HG03460 (cell line): ENCODE measurements around the gene PLEKHA1.

Experiments used
- ATAC-seq: cut with Tn5 transposase; IDR thresholded peaks from one replicate; pipeline ENCODE4 v1.9.1; 2021; ENCODE audit not compliant: unreplicated experiment

PLEKHA1 gene

DNA sequence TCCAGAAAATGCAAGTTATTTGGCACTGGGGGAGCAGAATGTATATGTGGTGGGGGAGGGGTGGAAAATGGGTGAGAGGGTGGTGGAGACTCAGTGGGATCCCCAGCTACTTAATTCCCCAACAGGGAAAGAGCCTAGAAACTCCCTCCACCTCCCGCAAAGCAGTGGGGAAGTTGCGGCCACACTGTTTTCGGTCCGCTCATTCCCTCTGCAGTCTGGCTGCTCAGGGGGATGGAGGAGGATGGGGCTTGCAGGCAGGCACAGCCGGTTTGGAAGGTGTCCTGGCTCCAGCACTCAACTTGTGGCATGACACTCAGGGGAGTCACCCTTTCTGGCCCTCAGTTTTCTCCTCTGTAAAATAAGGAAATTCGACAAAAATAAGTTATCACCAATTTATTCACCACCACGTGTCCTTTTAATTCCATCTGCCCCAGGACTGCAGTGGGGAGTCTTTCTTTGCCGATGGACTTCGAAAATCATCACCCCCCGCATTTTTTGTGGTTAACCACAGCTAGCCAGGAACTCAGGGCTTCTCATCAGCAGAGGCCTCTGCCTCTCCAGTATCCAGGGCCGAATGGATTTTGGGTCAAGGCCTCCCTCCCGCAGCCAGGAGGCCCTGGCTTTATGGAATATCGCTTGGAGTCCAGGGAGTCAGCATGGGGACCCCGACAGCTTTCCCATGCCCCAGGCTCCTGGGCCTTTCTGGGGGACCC is 85.2 kb downstream of the PLEKHA1 start:
- no peak for ATAC-seq

DNA sequence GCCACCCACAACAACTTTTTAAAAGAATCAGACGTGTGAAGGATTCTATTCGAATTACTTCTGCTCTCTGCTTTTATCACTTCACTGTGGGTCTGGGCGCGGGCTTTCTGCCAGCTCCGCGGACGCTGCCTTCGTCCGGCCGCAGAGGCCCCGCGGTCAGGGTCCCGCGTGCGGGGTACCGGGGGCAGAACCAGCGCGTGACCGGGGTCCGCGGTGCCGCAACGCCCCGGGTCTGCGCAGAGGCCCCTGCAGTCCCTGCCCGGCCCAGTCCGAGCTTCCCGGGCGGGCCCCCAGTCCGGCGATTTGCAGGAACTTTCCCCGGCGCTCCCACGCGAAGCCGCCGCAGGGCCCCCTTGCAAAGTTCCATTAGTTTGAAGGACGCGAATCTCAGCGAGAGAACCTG is 86.4 kb downstream of the PLEKHA1 start:
- no peak for ATAC-seq

DNA sequence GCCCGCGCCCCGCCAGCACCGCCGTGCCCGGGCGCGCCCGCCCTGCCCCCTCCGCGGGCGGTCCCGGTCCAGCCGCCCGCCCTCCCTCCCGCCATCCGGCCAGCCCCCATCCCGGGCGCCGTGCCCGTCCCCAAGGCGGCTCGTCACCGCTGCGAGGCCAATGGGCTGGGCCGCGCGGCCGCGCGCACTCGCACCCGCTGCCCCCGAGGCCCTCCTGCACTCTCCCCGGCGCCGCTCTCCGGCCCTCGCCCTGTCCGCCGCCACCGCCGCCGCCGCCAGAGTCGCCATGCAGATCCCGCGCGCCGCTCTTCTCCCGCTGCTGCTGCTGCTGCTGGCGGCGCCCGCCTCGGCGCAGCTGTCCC is 86.8 kb downstream of the PLEKHA1 start, which contains the start of gene HTRA1:
Gene HTRA1, plus strand, starts transcription at position 187 of the 362 bp plus-strand sequence. Its CDS starts 100 bp downstream, at position 287.
- ATAC-seq = no peak

DNA sequence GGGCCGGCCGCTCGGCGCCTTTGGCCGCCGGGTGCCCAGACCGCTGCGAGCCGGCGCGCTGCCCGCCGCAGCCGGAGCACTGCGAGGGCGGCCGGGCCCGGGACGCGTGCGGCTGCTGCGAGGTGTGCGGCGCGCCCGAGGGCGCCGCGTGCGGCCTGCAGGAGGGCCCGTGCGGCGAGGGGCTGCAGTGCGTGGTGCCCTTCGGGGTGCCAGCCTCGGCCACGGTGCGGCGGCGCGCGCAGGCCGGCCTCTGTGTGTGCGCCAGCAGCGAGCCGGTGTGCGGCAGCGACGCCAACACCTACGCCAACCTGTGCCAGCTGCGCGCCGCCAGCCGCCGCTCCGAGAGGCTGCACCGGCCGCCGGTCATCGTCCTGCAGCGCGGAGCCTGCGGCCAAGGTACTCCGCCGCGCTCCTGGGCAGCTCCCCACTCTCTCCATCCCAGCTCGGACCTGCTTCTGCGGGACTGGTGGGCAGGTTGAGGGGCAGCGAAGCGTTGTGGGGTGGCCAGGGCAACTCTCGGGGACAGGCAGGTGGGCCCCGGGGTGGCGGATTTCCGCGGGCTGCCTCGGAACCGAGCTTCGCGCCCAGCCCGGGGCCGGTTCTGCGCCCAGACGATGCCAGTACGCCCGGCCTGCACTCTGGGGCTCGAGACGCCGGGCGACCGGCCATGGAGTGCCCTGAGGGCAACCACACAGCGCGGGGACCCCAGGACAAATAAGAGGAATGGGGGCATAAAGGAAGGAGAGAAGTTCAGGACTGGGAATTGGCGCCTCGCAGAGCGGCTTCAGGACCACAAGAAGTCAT is 87.4 kb downstream of the PLEKHA1 start:
- no peak for ATAC-seq

DNA sequence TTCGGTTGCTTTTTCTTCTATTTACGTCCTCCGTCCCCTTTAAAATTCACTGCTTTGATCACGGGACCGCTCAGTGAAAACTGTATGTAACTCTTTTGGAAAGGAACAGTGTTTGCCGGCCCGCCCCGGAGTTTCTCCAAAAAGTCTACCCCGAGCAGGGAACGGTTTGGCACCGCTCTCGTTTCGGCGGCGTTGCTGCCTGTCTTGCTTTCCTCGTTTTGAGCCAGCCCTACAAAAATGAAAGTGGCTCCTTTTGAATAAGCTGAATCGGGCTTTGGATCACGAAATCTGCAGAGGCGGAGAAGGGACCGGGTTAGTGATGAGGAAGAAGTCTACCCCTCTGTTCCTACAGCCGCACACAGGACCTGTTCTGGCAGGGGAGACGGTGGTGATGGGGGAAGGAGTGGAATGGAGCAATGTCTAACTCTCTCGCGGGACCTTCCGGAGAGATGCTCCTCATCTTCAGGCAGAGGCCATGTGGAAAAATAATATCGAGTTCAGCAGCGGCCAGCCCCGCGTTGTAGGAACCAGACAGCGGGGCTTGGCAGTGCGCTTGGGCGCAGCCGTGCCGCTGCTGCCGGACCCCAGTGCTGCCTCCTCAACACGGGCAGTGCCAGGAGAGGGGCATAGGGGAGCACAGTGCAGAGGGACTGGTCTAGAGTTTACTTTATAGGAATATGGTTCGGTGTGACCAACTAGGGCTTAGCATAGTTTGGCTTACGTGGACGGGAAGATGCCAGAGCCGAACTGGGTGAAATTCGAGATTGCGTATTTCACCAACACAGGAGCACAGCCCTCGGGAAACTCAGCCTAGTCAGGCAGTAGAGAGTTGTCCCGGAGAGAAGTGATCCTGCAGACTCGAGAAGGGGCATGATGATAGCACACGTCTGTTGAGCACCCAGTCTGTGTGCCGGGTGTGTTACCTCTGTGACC is 88.3 kb downstream of the PLEKHA1 start:
- ATAC-seq = no peak

- no peak for ATAC-seq
Observed at GRCh38 chr10:122463466-122464249, 89.2 kb downstream of the PLEKHA1 start.

DNA sequence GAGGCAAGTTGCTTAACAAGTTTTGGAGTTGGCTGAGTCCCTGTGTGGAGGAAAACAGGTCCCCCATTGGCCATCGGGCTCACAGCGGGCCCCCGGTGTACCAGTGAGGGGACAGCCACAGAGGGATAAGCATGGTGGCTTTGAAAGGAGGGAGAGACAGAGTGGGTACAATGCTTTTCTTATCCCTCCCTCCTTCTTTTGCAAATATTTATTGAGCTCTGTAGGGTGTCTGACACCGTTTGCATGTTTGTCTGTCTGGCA is 89.7 kb downstream of the PLEKHA1 start:
- no peak for ATAC-seq

GRCh38 chr10:122464586-122464985 is 90.1 kb downstream of the PLEKHA1 start:
- ATAC-seq = no peak

DNA sequence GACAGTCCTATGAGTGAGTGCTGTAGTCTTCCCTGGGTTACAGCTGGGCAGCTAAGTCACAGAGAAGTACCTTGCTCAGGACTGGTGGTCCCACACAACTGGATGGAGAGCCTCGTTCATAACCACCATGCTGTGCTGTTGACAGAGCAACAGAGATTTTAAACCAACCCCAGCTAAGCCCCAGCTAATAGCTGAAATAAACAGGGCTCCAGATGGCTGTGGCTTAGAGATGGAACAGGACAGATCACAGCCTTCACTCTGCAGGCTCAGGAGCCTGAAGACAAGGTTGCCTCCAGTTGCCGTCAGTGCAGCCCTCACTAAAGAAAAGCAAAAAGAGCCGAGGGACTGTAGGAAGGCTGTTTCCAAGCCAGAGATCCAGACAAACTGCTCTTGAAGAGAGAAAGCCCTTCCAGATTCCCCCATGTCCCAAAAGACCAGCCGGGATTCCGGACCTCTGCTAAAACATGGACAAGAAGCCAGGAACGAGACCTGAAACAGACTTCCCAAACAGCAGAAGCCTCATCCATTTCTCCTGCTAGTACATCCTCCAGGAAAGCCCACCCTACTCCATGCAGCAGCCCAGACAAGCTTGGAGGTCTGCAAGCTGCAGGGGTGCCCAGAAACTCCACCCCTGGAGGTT is 91.0 kb downstream of the PLEKHA1 start:
- ATAC-seq = no peak

- ATAC-seq = no peak
Observed at GRCh38 chr10:122466951-122467381, 92.5 kb downstream of the PLEKHA1 start.

GRCh38 chr10:122467701-122468100 is 93.2 kb downstream of the PLEKHA1 start:
- no peak for ATAC-seq

- ATAC-seq = no peak
Observed at GRCh38 chr10:122468307-122468925, 93.9 kb downstream of the PLEKHA1 start.

- ATAC-seq = no peak
Observed at GRCh38 chr10:122468926-122469781, 94.6 kb downstream of the PLEKHA1 start.

- no peak for ATAC-seq
Observed at GRCh38 chr10:122469848-122470247, 95.3 kb downstream of the PLEKHA1 start.

DNA sequence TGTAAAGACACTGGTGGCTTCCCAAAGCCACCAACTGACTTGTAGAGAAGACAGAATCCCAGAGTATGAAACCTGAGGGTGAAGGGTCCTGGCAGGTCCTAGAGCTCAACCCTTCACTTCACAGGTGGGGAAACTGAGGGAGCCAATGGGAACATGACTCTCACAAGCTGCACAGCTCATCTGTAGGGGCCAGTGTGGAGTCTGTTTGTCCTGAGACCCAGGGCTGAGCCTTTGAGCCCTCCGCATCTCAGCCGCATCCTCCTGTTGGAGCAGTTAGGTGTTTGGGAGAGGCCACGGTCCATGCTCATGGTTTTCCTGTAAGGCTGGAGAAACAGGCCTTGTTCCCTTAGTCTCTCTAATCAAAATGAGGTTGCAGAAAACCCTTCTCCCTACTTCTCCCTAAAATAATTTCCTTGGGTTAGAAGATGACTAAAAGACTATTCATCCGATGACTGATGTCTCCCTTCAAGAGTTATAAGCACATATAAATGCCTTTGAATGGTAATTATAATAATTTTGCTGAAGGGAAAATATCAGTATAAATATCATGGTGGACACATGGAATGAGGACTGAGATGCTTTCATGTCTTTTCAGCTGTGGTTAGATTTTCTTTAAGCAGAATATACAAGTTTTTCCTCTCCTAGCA is 97.1 kb downstream of the PLEKHA1 start:
- no peak for ATAC-seq

DNA sequence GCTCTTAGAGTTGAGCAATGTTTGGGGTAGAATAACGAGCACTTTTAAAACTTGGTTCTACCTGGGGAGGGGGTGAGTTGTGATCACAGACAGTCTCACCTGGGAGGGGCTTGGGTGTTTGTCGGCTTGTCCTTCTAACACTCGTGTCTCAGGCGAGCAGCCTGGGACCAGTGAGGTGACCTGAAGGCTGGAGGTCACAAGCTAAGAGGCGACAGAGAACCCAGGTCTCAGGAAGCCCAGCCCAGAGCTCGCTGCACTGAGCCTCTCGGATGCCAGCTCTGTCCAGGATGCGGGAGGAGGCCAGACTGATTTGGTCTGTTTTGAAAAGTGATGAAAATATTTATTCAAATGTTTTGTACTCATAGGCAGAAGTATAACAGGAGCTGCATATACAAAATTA is 98.6 kb downstream of the PLEKHA1 start:
- no peak for ATAC-seq

DNA sequence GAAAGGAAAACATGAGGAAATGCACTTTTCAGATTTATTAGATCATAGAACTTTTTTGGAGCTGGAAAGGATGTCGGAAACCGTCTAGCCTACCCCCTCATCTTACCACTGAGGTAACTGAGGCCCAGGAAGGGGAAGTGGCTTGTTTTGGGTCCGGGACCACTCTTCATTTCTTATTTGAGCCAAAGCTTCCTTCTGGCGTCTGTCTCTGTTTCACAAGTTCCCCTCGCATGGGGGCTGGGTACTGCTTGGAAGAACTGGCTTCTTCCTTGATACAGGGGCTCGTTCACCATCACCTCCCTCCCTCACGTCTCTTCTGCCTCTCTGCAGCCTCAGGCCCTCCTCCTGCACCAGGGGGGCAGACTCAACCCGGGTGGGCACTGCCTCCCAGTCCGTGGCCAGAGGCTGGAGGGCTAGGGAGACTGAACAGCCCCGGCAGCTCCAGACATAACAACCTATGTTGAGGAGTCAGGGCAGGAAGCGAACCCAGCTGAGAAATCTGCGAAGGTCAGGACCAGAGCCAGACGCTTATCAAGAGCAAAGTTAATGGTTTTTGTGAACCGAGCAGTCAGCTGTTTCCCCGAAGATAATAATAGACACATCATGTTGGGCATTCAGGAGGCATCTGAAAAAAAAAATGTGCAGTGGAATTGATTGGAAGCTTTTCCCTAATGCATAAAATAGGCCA is 99.8 kb downstream of the PLEKHA1 start:
- no peak for ATAC-seq

DNA sequence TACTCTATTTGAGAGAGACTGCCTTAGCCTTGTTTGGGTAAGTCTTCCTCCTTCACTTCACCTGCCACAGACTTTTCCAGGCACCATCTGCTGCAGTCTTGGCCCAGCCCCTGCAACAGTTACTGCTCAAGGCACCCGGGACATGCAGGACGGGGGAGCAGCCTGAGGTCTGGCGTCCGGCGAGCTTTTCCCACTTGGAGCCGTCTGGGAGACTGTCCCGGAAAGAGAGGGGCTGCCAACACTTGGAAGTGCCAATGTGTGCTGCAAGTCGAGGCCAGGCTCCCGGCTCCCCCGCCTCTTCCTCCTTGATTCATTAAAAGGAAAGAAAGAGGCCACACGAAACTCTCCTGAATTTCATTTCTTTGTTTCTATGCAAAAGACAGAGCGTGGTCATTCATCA is 100.6 kb downstream of the PLEKHA1 start:
- no peak for ATAC-seq
